Progenitor cell of endocrine pancreas (in vitro differentiated cells): ENCODE data around the gene TMTC4. TPM values are rescaled to one million over a fixed set of nuclear protein-coding genes. Genes with fewer than 3 reads are reported as not detected.

Experiments used
- DNase-seq: peaks from one replicate; pipeline ENCODE4 v3.0.0; 2021; ENCODE audit warnings: low spot score; ENCODE audit not compliant: unreplicated experiment
- H3K27ac Mint-ChIP-seq: 2 replicates; pipeline ENCODE4 v1.8.0; 2021; ENCODE audit warnings: mild to moderate bottlenecking, moderate library complexity, mixed read lengths
- H3K27me3 Mint-ChIP-seq: 2 replicates; pipeline ENCODE4 v1.8.0; 2021; ENCODE audit warnings: mixed read lengths
- H3K36me3 Mint-ChIP-seq: 2 replicates; pipeline ENCODE4 v1.8.0; 2022; ENCODE audit warnings: mixed read lengths; ENCODE audit not compliant: insufficient read depth
- H3K4me1 Mint-ChIP-seq: 2 replicates; pipeline ENCODE4 v1.8.0; 2021; ENCODE audit warnings: low read depth, mixed read lengths
- H3K4me3 Mint-ChIP-seq: 2 replicates; pipeline ENCODE4 v1.8.0; 2021; ENCODE audit warnings: low read depth, mild to moderate bottlenecking, moderate library complexity, mixed read lengths
- H3K9me3 Mint-ChIP-seq: 2 replicates; pipeline ENCODE4 v1.8.0; 2021; ENCODE audit warnings: low read depth, mixed read lengths
- CTCF ChIP-seq: fragments of 200-600 bp; sonication (generic); IDR thresholded peaks from one replicate; pipeline ENCODE4 v1.5.0; 2021; ENCODE audit warnings: antibody characterized with exemption, mild to moderate bottlenecking; ENCODE audit not compliant: unreplicated experiment
- total RNA-seq: library from RNA; stranded (reverse); gene quantifications from 2 replicates; pipeline ENCODE4 v1.2.1, GENCODE V29; 2021

Gene TMTC4
- total RNA-seq, 1 donor from 2014 or later: 52.7 TPM

- peak; percentile 27 for DNase-seq
- Mint-ChIP-seq H3K27ac (peak overlapping the region; percentile 98), H3K27me3 (peaks cover 9% of the 10 kb centered on the region), H3K36me3 (peaks cover 5% of the 10 kb centered on the region), H3K4me1 (peaks cover 23% of the 10 kb centered on the region), H3K4me3 (peak overlapping the region; percentile 97), H3K9me3 (no peaks in the 10 kb centered on the region)
- TF ChIP-seq CTCF: no peak
Observed at GRCh38 chr13:100673713-100674571, 653 bp downstream of the TMTC4 start.

GRCh38 chr13:100673376-100673712 is 1.3 kb downstream of the TMTC4 start:
- peak overlapping the region; percentile 98 for H3K27ac Mint-ChIP-seq
- DNase-seq: peak; percentile 14
- peak overlapping the region; percentile 97 for H3K4me3 Mint-ChIP-seq
- H3K27me3 Mint-ChIP-seq: peaks cover 9% of the 10 kb centered on the region
- H3K36me3 Mint-ChIP-seq: peaks cover 9% of the 10 kb centered on the region
- peaks cover 23% of the 10 kb centered on the region for H3K4me1 Mint-ChIP-seq
- no peaks in the 10 kb centered on the region for H3K9me3 Mint-ChIP-seq
- no peak for TF ChIP-seq CTCF

GRCh38 chr13:100671389-100672182 is 3.0 kb downstream of the TMTC4 start:
- H3K9me3 Mint-ChIP-seq: no peaks in the 10 kb centered on the region
- peaks cover 23% of the 10 kb centered on the region for H3K4me1 Mint-ChIP-seq
- H3K36me3 Mint-ChIP-seq: peaks cover 20% of the 10 kb centered on the region
- peak overlapping the region; percentile 16 for H3K27ac Mint-ChIP-seq
- no peak for DNase-seq
- peaks cover 9% of the 10 kb centered on the region for H3K27me3 Mint-ChIP-seq
- no peak overlapping the region for H3K4me3 Mint-ChIP-seq
- TF ChIP-seq CTCF: no peak

DNA sequence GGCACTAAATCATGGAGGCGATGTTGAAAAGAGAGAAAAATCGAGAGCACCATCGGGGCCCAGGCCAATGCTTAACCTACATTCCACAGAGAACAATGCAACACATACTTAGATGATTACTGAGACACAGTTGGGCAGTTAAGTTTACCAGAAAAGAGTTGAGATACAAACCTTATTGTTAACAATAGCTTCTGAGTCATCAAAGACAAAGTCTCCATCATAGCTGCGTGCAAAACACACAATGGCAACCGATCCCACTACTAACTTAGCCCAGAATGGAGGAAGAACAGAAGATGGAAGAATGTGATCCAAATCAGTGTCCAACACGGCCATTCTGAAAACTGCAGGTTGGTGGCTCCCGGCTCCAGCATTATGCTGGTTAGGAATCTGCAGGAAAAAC is 6.2 kb downstream of the TMTC4 start:
- H3K4me1 Mint-ChIP-seq: peaks cover 14% of the 10 kb centered on the region
- H3K9me3 Mint-ChIP-seq: no peaks in the 10 kb centered on the region
- TF ChIP-seq CTCF: no peak
- no peaks in the 10 kb centered on the region for H3K27me3 Mint-ChIP-seq
- no peak overlapping the region for H3K4me3 Mint-ChIP-seq
- no peak for DNase-seq
- no peak overlapping the region for H3K27ac Mint-ChIP-seq
- H3K36me3 Mint-ChIP-seq: peaks cover 32% of the 10 kb centered on the region

DNA sequence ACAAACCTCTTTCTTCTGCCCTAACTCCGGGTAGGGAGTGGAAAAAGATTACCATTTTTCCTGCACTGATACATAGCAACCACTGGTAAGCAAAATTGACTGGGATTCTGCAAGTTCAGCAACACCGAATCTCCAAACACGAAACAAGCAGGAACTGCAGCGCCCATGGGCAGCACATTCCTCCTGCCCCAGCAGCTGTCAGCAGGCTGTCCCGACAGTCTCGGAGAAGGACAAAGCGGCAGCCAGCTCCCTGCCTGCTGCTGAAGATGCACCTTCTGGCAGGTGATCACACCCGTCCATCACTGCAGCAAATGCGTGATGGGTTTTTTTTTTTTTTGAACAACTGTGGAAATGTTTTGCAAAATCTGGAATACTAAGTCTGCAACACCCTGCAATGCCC is 6.7 kb downstream of the TMTC4 start:
- H3K27me3 Mint-ChIP-seq: no peaks in the 10 kb centered on the region
- H3K4me3 Mint-ChIP-seq: no peak overlapping the region
- H3K36me3 Mint-ChIP-seq: peaks cover 34% of the 10 kb centered on the region
- no peak for TF ChIP-seq CTCF
- H3K27ac Mint-ChIP-seq: no peak overlapping the region
- H3K4me1 Mint-ChIP-seq: peaks cover 9% of the 10 kb centered on the region
- no peaks in the 10 kb centered on the region for H3K9me3 Mint-ChIP-seq
- DNase-seq: no peak
